ES-I3 (cell line): ENCODE data around the gene PCCA.
"Not testable (repeated sequence)": the region's sequence is repeated elsewhere in the genome, so short reads cannot be mapped to it uniquely, and the experiment has no call there.

ENCODE experiments used
- H3K36me3 ChIP-seq: 2 replicates; pipeline ENCODE4 v1.6.1; 2013; ENCODE audit warnings: mild to moderate bottlenecking, low read length, control low read depth, moderate library complexity; ENCODE audit not compliant: insufficient read depth
- H3K4me1 ChIP-seq: 2 replicates; pipeline ENCODE4 v1.6.1; 2013; ENCODE audit warnings: mild to moderate bottlenecking, control low read depth, low read length; ENCODE audit not compliant: insufficient read depth
- H3K9ac ChIP-seq: 2 replicates; pipeline ENCODE4 v1.6.1; 2013; ENCODE audit warnings: low read depth, mild to moderate bottlenecking, low read length, moderate library complexity
- H3K9me3 ChIP-seq: 2 replicates; pipeline ENCODE4 v1.6.1; 2013; ENCODE audit warnings: mild to moderate bottlenecking, low read length, moderate library complexity; ENCODE audit not compliant: control insufficient read depth, insufficient read depth

The PCCA gene

GRCh38 chr13:100291624-100292023 lies 202.7 kb downstream of the PCCA start:
- H3K9ac ChIP-seq: no peak overlapping the region
- no peaks in the 10 kb centered on the region for H3K4me1 ChIP-seq
- H3K9me3 ChIP-seq: no peaks in the 10 kb centered on the region
- H3K36me3 ChIP-seq: no peaks in the 10 kb centered on the region

- Histone ChIP-seq H3K9ac (no peak overlapping the region), H3K9me3 (no peaks in the 10 kb centered on the region), H3K36me3 (no peaks in the 10 kb centered on the region), H3K4me1 (no peaks in the 10 kb centered on the region)
These were observed 208.5 kb downstream of the PCCA start for GRCh38 chr13:100297413-100297812.

- H3K9me3 ChIP-seq: no peaks in the 10 kb centered on the region
- H3K36me3 ChIP-seq: no peaks in the 10 kb centered on the region
- no peaks in the 10 kb centered on the region for H3K4me1 ChIP-seq
- no peak overlapping the region for H3K9ac ChIP-seq
These were observed 209.3 kb downstream of the PCCA start for GRCh38 chr13:100298116-100298681.

- Histone ChIP-seq H3K9ac (no peak overlapping the region), H3K36me3 (no peaks in the 10 kb centered on the region), H3K9me3 (no peaks in the 10 kb centered on the region), H3K4me1 (no peaks in the 10 kb centered on the region)
These were observed 209.8 kb downstream of the PCCA start for GRCh38 chr13:100298691-100299090.

- Histone ChIP-seq H3K9ac (no peak overlapping the region), H3K9me3 (no peaks in the 10 kb centered on the region), H3K4me1 (no peaks in the 10 kb centered on the region), H3K36me3 (no peaks in the 10 kb centered on the region)
These were observed 211.3 kb downstream of the PCCA start for GRCh38 chr13:100300243-100300642.

- H3K4me1 ChIP-seq: no peaks in the 10 kb centered on the region
- H3K9me3 ChIP-seq: no peaks in the 10 kb centered on the region
- no peak overlapping the region for H3K9ac ChIP-seq
- H3K36me3 ChIP-seq: no peaks in the 10 kb centered on the region
These were observed 211.8 kb downstream of the PCCA start for GRCh38 chr13:100300708-100301107.

GRCh38 chr13:100301418-100301817 lies 212.5 kb downstream of the PCCA start:
- Histone ChIP-seq H3K9ac (no peak overlapping the region), H3K9me3 (no peaks in the 10 kb centered on the region), H3K4me1 (peaks cover 6% of the 10 kb centered on the region), H3K36me3 (no peaks in the 10 kb centered on the region)

GRCh38 chr13:100302391-100302790 lies 213.5 kb downstream of the PCCA start:
- Histone ChIP-seq H3K36me3 (no peaks in the 10 kb centered on the region), H3K9me3 (no peaks in the 10 kb centered on the region), H3K4me1 (peaks cover 8% of the 10 kb centered on the region), H3K9ac (no peak overlapping the region)

GRCh38 chr13:100304229-100304628 lies 215.3 kb downstream of the PCCA start:
- H3K9ac ChIP-seq: no peak overlapping the region
- no peaks in the 10 kb centered on the region for H3K36me3 ChIP-seq
- H3K4me1 ChIP-seq: peaks cover 8% of the 10 kb centered on the region

GRCh38 chr13:100305398-100305797 lies 216.5 kb downstream of the PCCA start:
- Histone ChIP-seq H3K36me3 (no peaks in the 10 kb centered on the region), H3K9me3 (no peaks in the 10 kb centered on the region), H3K9ac (no peak overlapping the region), H3K4me1 (peaks cover 8% of the 10 kb centered on the region)

More at GRCh38 chr13:100304229-100304628, 215.3 kb downstream of the PCCA start:
- H3K9me3 ChIP-seq: no peaks in the 10 kb centered on the region

GRCh38 chr13:100306030-100306429 lies 217.1 kb downstream of the PCCA start:
- H3K9ac ChIP-seq: no peak overlapping the region
- no peaks in the 10 kb centered on the region for H3K9me3 ChIP-seq
- H3K4me1 ChIP-seq: peaks cover 8% of the 10 kb centered on the region
- H3K36me3 ChIP-seq: no peaks in the 10 kb centered on the region

- Histone ChIP-seq H3K9me3 (no peaks in the 10 kb centered on the region), H3K9ac (no peak overlapping the region), H3K36me3 (no peaks in the 10 kb centered on the region), H3K4me1 (peaks cover 8% of the 10 kb centered on the region)
These were observed 217.6 kb downstream of the PCCA start for GRCh38 chr13:100306434-100306999.

- no peaks in the 10 kb centered on the region for H3K4me1 ChIP-seq
- H3K9me3 ChIP-seq: no peaks in the 10 kb centered on the region
- H3K36me3 ChIP-seq: no peaks in the 10 kb centered on the region
- no peak overlapping the region for H3K9ac ChIP-seq
These were observed 225.4 kb downstream of the PCCA start for GRCh38 chr13:100314132-100314910.

GRCh38 chr13:100315522-100315921 lies 226.6 kb downstream of the PCCA start:
- H3K4me1 ChIP-seq: no peaks in the 10 kb centered on the region
- no peaks in the 10 kb centered on the region for H3K9me3 ChIP-seq
- H3K36me3 ChIP-seq: no peaks in the 10 kb centered on the region
- H3K9ac ChIP-seq: no peak overlapping the region

- H3K9me3 ChIP-seq, H3K36me3 ChIP-seq, H3K9ac ChIP-seq, H3K4me1 ChIP-seq: not testable (repeated sequence)
These were observed 229.6 kb downstream of the PCCA start for GRCh38 chr13:100318473-100318872.
